Esophagus squamous epithelium (tissue), 5 donors: ENCODE data around the gene PRKD3. TPM values are rescaled to one million over a fixed set of nuclear protein-coding genes. Genes with fewer than 3 reads are reported as not detected.
A peak's percentile ranks its signal among the peaks of the same experiment; 100 is the strongest.

Experiments
- DNase-seq: peaks from one replicate; lab custom pipeline; 2025; lab: John Stamatoyannopoulos, UW
- H3K27ac ChIP-seq, 4 donors: fragments of 200-600 bp; sonication (generic); one replicate each; pipeline ENCODE4 v1.5.1; 2016 to 2019; ENCODE audit warnings: mild to moderate bottlenecking in 1 of 4
- H3K27me3 ChIP-seq, 4 donors: fragments of 200-600 bp; sonication (generic); 1 replicate in 3 of 4; 2 replicates in 1 of 4; pipeline versions ENCODE4 v1.5.1 to v1.6.0; 2017 to 2021; ENCODE audit warnings: antibody characterized with exemption in 1 of 4
- H3K36me3 ChIP-seq, 3 donors: fragments of 200-600 bp; sonication (generic); one replicate each; pipeline ENCODE4 v1.5.1; 2016 to 2019
- H3K4me1 ChIP-seq, 3 donors: fragments of 200-600 bp; sonication (generic); one replicate each; pipeline ENCODE4 v1.5.1; 2017 to 2019
- H3K4me3 ChIP-seq, 4 donors: fragments of 200-600 bp; sonication (generic); 1 replicate in 3 of 4; 2 replicates in 1 of 4; pipeline ENCODE4 v1.5.1; 2016 to 2019; ENCODE audit warnings: mild to moderate bottlenecking in 2 of 4, moderate library complexity in 1 of 4
- H3K9me3 ChIP-seq, 3 donors: fragments of 200-600 bp; sonication (generic); one replicate each; pipeline ENCODE4 v1.5.1; 2016 to 2019
- CTCF ChIP-seq, 6 experiments: fragments of 450-650 bp in 4 of 6; fragments of 200-600 bp in 2 of 6; sonication (generic) in 2 of 6; IDR thresholded peaks; one replicate each; pipeline ENCODE4 v1.5.1; 2016 to 2019; ENCODE audit warnings: antibody characterized with exemption in 6 of 6, mild to moderate bottlenecking in 4 of 6, moderate library complexity in 4 of 6
- POLR2A ChIP-seq, 4 donors: fragments of 450-650 bp; IDR thresholded peaks; one replicate each; pipeline ENCODE4 v1.6.1; 2017; ENCODE audit warnings: antibody characterized with exemption in 4 of 4, mild to moderate bottlenecking in 4 of 4, moderate library complexity in 3 of 4
- WGBS, 2 donors: methylation state at CpG; one replicate each; pipeline ENCODE4 v1.1.5; 2018; 5-methylcytosine and 5-hydroxymethylcytosine counted together
- intact Hi-C: fragments of 100-400 bp; cut with DNase I; formaldehyde crosslinking; loops from one replicate; pipeline ENCODE4 v1.15.0; 2022
- total RNA-seq, 4 donors: library from RNA; depleted of rRNA; stranded (reverse); fragments of >200 nt; gene quantifications; one replicate each; pipeline ENCODE4 v1.1.0, GENCODE V29; 2016
- donor health status: DM: yes; HTN: yes; CAD: no.

Gene PRKD3
- total RNA-seq, 4 donors from 2014 or later = 7.4 to 25.9 (median 23.2) TPM

GRCh38 chr2:37343537-37344434, 19.2 kb upstream of the PRKD3 start:
- H3K27ac ChIP-seq = peak overlapping the region; percentile 61 to 79 (median 74)

GRCh38 chr2:37342591-37343220, 18.1 kb upstream of the PRKD3 start:
- peaks cover 0 to 24% (median 5%) of the 10 kb centered on the region in 3 donors for H3K4me1 ChIP-seq
- intact Hi-C loops = no loop called here
- DNase-seq = no peak
- H3K27ac ChIP-seq = no peak overlapping the region
- TF ChIP-seq POLR2A (IDR thresholded peaks at IDR 0.05) (no peak), CTCF (IDR thresholded peaks at IDR 0.05) (no peak)
- no peaks in the 10 kb centered on the region for H3K9me3 ChIP-seq
- H3K36me3 ChIP-seq = no peaks in the 10 kb centered on the region
- no peaks in the 10 kb centered on the region for H3K27me3 ChIP-seq
- 84 to 93% methylated on average over 7 of the region's 7 CpGs for WGBS, 2 donors
- H3K4me3 ChIP-seq = no peak overlapping the region

More at GRCh38 chr2:37343537-37344434, 19.2 kb upstream of the PRKD3 start:
- no peaks in the 10 kb centered on the region for H3K27me3 ChIP-seq
- WGBS, 2 donors = 71 to 72% methylated on average over 7 of the region's 7 CpGs
- no peaks in the 10 kb centered on the region for H3K9me3 ChIP-seq
- TF ChIP-seq POLR2A (IDR thresholded peaks at IDR 0.05) (no peak), CTCF (IDR thresholded peaks at IDR 0.05) (peak in 5 of 6 experiments; percentile 8 to 40 (median 21))
- peak overlapping the region; percentile 57 to 88 (median 66) for H3K4me3 ChIP-seq
- no peak for DNase-seq
- peaks cover 0 to 24% (median 5%) of the 10 kb centered on the region in 3 donors for H3K4me1 ChIP-seq
- intact Hi-C loops = no loop called here
- H3K36me3 ChIP-seq = no peaks in the 10 kb centered on the region

GRCh38 chr2:37340637-37341036, 16.0 kb upstream of the PRKD3 start:
- 77 to 91% methylated on average over 3 of the region's 3 CpGs for WGBS, 2 donors

GRCh38 chr2:37338933-37339332, 14.3 kb upstream of the PRKD3 start:
- Histone ChIP-seq H3K4me1 (peaks cover 0 to 8% (median 0%) of the 10 kb centered on the region in 3 donors), H3K9me3 (no peaks in the 10 kb centered on the region), H3K27ac (no peak overlapping the region), H3K4me3 (no peak overlapping the region), H3K36me3 (no peaks in the 10 kb centered on the region), H3K27me3 (no peaks in the 10 kb centered on the region)
- intact Hi-C loops = no loop called here
- no peak for DNase-seq
- WGBS, 2 donors = 78 to 84% methylated on average over 4 of the region's 4 CpGs
- TF ChIP-seq CTCF (IDR thresholded peaks at IDR 0.05) (no peak), POLR2A (IDR thresholded peaks at IDR 0.05) (no peak)

More at GRCh38 chr2:37340637-37341036, 16.0 kb upstream of the PRKD3 start:
- no peaks in the 10 kb centered on the region for H3K9me3 ChIP-seq
- intact Hi-C loops = no loop called here
- no peaks in the 10 kb centered on the region for H3K27me3 ChIP-seq
- DNase-seq = no peak
- H3K36me3 ChIP-seq = no peaks in the 10 kb centered on the region
- H3K27ac ChIP-seq = no peak overlapping the region
- peaks cover 0 to 24% (median 5%) of the 10 kb centered on the region in 3 donors for H3K4me1 ChIP-seq
- TF ChIP-seq CTCF (IDR thresholded peaks at IDR 0.05) = no peak
- H3K4me3 ChIP-seq = no peak overlapping the region
